Fibroblast of upper back skin (primary cell): ENCODE measurements around the gene TFB1M.

Source experiments
- DNase-seq: peaks from one replicate; pipeline ENCODE4 v3.0.0-alpha.2; 2013

TFB1M gene

GRCh38 chr6:155262655-155263054 is 51.6 kb downstream of the TFB1M start:
- no peak for DNase-seq

- no peak for DNase-seq
These were observed 53.0 kb downstream of the TFB1M start for GRCh38 chr6:155261111-155261900.

- DNase-seq: no peak
These were observed 53.6 kb downstream of the TFB1M start for GRCh38 chr6:155260686-155261085.

DNA sequence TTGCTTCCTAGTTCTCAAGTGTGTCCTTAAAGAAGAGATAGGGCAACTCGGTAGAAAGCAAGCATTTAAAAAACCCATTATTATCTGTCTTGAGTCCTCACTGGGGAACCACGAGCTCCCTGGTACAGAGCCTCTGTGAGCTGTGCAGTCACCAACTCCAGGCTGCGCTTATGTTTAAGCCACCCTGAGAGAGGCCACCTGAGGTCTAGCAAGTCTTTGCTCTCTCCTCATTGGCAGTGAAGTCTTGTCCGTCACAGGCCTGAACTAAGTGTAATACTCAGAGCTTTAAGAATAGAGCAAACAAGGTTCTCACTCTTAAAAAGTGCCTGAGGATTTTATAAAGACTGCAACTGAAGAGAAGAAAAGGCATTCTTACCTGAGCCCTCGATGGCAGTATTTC is 54.4 kb downstream of the TFB1M start:
- DNase-seq: no peak

- DNase-seq: no peak
These were observed 55.1 kb downstream of the TFB1M start for GRCh38 chr6:155259204-155259603.

GRCh38 chr6:155257796-155258195 is 56.5 kb downstream of the TFB1M start:
- DNase-seq: no peak

DNA sequence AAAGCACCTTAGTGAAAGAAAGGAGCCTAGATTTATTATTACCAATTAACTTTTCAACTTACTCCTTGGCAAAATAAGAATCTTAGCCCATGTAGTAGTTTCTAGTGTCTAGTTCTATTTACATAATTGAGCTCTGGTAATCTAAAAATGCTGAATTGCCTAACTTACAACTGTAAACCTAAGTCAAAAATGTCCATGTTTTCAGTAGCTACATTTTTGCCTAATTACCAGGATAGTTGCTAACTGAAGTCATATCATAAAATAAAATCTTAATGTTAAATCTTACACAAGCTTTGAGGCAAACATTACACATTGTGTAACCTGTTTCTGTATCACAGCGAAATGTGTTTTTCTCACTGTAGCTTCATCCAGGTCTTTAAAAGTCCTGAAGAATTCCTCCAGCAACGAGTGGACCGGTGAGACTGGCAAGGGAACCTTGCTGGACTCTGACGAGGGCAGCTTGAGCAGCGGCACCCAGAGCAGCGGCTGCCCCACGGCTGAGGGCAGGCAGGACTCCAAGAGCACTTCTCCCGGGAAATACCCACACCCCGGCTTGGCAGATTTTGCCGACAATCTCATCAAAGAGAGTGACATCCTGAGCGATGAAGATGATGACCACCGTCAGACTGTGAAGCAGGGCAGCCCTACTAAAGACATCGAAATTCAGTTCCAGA is 58.0 kb downstream of the TFB1M start:
- no peak for DNase-seq

DNA sequence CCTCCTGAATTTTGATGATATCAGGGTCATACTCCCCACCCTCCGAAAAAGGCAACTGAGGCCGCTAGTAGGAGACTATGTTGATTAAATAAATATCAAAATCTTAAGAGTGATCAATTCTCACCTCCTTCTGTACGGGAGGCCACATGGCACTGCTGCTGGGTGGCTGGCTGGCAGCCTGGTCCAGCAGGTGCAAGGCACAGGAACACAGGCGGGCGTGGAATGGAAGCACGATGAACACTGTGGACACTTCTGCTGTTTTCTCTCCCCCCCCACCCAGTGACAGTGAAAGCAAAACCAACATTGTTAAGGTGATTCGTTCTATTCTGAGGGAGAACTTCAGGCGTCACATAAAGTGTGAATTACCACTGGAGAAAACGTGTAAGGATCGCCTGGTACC is 60.1 kb downstream of the TFB1M start:
- no peak for DNase-seq

- no peak for DNase-seq
These were observed 60.9 kb downstream of the TFB1M start for GRCh38 chr6:155253337-155253736.

DNA sequence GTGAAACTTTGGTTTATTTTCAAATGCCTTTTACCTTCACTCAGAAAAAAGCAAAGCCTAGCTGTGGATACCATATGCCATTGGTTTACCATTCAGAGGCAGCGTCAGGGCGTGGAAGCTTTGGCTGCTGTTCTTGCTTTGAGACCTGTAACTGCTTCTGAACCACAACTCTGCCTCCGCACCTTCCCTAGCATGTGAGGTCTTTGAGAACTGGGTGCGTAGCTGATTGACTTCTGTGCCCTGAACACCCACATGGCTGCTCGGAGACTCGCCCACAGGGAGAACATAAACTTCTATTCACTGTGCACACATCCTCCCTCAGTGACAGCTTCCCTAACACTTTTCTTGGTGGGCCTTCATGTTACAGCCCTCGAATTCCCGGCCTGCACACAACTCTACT is 61.7 kb downstream of the TFB1M start:
- no peak for DNase-seq

- DNase-seq: no peak
These were observed 63.4 kb downstream of the TFB1M start for GRCh38 chr6:155250701-155251381.

- peak; percentile 77 for DNase-seq
These were observed 66.0 kb downstream of the TFB1M start for GRCh38 chr6:155248008-155249001.

DNA sequence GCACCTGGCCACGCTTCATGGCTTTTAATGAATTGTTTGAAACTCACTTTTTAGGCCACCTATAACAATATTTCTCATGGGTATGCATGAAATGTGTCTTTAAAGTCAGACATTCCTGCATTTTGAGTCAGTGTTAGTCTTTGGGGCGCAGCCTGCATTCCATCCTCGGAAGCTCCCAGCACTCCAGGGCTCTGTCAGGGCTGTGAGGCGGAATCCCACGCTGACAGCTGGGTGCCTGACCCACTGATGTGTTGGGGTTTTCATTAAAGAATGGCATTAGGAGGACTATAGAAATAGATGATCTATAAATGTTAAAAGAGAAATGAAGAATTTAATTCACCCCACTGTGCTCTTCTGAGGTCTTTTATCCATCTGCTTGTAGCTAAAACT is 66.7 kb downstream of the TFB1M start:
- peak; percentile 90 for DNase-seq

- DNase-seq: no peak
These were observed 67.5 kb downstream of the TFB1M start for GRCh38 chr6:155246825-155247224.

DNA sequence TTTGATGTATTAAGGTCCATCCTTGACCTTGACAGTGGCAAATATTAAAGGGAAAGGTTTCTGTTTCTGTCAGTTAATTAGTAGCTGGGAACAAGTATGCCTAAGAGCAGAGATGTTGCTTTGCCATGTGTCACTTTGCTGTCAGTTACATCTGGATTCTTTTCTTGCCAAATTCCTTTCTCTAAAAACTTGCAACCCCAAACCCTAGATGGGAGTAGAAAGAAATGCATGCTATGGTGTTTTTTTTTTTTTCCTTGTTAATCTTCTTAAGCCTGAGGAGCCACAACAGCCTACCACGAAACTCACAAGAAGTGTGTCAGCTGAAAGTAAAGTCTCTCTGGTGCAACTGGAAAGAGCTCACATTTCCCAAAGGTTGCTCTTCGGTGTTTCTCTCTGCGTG is 68.5 kb downstream of the TFB1M start:
- DNase-seq: peak; percentile 76

DNA sequence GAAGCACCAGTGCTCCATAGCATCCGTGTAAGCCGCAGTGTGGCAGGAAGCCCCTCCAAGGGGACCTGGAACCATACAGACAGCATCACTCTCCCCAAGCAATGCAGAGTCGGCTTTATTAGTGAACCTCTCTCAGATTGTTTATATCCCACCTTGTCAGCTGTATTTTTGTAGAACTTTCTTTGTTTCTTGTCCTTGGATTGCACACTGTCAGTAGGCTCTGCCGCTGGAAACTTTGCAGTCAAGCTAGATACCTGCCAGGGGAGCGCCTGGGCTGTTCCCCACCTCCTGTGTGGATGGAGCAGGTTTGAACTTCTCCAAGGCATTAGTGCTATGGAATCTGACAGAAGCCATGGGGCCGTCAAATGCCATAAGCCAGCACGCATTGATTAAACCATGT is 69.1 kb downstream of the TFB1M start:
- no peak for DNase-seq

GRCh38 chr6:155244434-155244833 is 69.8 kb downstream of the TFB1M start:
- no peak for DNase-seq

- no peak for DNase-seq
These were observed 72.3 kb downstream of the TFB1M start for GRCh38 chr6:155241966-155242365.

DNA sequence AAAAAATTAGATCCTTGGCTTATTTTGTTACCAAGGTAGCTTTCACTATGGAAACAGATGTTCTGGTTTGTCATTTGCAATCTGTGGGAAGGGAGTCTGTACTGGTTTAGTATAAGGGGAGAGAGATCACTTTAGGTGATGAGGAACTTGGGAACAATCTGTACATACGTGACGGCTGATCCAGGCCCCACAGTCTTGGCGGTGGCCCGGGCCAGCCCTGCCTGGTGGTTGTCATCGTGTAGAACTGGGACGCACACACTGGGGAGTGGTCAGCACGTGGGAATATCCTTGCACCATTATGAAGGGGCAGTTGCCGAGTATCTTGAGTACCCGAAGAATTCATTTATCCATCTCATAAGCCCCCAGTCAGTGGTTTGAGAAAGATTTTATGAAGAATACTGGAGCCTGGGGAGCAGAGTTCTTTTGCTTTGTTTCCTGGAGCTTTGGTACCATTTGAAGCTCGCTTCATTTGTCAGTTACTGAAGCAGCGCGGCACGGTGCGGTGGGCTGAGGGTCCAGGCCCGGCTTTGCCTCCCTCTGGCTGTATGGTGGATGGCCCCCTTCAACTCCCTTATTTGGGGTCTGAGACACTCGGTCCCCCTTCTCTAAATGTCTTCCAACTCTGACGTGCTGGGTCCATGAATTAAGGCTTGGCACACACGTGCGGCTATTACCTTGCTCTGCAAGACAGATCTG is 73.2 kb downstream of the TFB1M start:
- no peak for DNase-seq

GRCh38 chr6:155237613-155238012 is 76.7 kb downstream of the TFB1M start:
- no peak for DNase-seq

DNA sequence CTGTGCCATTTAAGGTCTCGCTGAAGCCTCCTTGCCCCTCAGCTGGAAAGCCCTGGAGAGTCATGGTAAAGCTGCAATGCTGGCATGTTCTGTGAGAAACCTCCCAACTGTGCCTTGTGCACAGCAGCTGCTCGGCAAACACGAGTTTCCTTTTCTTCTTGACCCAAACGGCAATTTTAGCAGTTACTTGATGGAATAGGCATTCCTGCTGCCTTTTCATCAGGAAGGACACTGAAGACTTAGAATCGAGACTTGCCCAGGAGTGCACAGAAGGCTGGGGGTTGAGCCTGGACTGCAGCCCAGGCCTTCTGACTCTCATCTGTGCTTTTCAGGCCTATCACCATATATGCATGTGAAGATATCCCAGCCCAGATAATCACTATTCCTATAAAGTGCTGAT is 79.2 kb downstream of the TFB1M start:
- peak; percentile 35 for DNase-seq

GRCh38 chr6:155234687-155235086 is 79.6 kb downstream of the TFB1M start:
- DNase-seq: no peak
